ENCODE results near the gene DSN1. TPM values are rescaled to one million over a fixed set of nuclear protein-coding genes. Genes with fewer than 3 reads are reported as not detected.

The DSN1 gene
- total and polyA plus RNA-seq, 9 of the 15 experiments (the other 6 are each of a cell fraction or from before 2014, with no cell fraction given): 23.3 to 45.3 (median 31.1) TPM

DNA sequence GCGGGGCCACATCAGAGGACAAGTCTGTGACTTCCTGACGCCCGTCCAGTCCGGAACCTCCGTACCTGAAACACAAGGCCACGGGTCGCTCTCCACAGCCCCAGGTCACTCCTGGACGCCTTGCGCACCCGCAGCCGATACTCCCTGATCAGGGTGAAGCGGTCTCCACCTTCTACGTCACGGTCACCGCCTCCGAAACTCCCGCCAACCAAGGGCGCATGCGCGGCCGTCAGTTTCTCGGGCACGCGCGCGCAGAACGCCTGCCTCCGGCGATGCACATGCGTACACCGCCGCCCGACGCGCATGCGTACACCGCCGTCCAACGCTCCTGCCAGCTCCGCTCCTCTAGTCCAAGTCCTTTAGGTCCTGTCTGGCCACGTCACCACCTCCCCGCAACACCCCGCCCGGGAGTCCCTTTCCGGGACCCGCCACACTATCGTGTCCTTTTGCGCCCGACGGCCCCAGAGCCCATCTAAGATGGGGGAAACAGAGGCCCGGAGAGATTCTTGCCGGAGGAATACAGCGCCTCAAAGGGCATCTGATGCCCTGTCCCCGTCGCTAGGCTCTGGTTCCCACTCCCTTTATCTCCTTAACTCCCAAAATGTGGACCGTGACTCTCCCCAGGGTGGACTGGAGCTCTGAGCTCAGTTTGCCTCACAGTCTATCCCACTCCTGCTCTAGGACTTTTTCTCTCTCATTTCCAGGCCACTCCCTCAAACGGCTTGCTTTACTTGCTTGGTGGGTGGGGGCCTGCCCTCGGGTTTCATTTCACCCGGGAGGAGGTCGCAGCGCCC, at the start of gene DSN1 (continued):
- TF ChIP-seq, protein P1, sequence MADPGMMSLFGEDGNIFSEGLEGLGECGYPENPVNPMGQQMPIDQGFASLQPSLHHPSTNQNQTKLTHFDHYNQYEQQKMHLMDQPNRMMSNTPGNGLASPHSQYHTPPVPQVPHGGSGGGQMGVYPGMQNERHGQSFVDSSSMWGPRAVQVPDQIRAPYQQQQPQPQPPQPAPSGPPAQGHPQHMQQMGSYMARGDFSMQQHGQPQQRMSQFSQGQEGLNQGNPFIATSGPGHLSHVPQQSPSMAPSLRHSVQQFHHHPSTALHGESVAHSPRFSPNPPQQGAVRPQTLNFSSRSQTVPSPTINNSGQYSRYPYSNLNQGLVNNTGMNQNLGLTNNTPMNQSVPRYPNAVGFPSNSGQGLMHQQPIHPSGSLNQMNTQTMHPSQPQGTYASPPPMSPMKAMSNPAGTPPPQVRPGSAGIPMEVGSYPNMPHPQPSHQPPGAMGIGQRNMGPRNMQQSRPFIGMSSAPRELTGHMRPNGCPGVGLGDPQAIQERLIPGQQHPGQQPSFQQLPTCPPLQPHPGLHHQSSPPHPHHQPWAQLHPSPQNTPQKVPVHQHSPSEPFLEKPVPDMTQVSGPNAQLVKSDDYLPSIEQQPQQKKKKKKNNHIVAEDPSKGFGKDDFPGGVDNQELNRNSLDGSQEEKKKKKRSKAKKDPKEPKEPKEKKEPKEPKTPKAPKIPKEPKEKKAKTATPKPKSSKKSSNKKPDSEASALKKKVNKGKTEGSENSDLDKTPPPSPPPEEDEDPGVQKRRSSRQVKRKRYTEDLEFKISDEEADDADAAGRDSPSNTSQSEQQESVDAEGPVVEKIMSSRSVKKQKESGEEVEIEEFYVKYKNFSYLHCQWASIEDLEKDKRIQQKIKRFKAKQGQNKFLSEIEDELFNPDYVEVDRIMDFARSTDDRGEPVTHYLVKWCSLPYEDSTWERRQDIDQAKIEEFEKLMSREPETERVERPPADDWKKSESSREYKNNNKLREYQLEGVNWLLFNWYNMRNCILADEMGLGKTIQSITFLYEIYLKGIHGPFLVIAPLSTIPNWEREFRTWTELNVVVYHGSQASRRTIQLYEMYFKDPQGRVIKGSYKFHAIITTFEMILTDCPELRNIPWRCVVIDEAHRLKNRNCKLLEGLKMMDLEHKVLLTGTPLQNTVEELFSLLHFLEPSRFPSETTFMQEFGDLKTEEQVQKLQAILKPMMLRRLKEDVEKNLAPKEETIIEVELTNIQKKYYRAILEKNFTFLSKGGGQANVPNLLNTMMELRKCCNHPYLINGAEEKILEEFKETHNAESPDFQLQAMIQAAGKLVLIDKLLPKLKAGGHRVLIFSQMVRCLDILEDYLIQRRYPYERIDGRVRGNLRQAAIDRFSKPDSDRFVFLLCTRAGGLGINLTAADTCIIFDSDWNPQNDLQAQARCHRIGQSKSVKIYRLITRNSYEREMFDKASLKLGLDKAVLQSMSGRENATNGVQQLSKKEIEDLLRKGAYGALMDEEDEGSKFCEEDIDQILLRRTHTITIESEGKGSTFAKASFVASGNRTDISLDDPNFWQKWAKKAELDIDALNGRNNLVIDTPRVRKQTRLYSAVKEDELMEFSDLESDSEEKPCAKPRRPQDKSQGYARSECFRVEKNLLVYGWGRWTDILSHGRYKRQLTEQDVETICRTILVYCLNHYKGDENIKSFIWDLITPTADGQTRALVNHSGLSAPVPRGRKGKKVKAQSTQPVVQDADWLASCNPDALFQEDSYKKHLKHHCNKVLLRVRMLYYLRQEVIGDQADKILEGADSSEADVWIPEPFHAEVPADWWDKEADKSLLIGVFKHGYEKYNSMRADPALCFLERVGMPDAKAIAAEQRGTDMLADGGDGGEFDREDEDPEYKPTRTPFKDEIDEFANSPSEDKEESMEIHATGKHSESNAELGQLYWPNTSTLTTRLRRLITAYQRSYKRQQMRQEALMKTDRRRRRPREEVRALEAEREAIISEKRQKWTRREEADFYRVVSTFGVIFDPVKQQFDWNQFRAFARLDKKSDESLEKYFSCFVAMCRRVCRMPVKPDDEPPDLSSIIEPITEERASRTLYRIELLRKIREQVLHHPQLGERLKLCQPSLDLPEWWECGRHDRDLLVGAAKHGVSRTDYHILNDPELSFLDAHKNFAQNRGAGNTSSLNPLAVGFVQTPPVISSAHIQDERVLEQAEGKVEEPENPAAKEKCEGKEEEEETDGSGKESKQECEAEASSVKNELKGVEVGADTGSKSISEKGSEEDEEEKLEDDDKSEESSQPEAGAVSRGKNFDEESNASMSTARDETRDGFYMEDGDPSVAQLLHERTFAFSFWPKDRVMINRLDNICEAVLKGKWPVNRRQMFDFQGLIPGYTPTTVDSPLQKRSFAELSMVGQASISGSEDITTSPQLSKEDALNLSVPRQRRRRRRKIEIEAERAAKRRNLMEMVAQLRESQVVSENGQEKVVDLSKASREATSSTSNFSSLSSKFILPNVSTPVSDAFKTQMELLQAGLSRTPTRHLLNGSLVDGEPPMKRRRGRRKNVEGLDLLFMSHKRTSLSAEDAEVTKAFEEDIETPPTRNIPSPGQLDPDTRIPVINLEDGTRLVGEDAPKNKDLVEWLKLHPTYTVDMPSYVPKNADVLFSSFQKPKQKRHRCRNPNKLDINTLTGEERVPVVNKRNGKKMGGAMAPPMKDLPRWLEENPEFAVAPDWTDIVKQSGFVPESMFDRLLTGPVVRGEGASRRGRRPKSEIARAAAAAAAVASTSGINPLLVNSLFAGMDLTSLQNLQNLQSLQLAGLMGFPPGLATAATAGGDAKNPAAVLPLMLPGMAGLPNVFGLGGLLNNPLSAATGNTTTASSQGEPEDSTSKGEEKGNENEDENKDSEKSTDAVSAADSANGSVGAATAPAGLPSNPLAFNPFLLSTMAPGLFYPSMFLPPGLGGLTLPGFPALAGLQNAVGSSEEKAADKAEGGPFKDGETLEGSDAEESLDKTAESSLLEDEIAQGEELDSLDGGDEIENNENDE (IDR thresholded peaks at IDR 0.05; ENCODE audit: low read depth, low read length): no peak
- TF ChIP-seq, protein P2, sequence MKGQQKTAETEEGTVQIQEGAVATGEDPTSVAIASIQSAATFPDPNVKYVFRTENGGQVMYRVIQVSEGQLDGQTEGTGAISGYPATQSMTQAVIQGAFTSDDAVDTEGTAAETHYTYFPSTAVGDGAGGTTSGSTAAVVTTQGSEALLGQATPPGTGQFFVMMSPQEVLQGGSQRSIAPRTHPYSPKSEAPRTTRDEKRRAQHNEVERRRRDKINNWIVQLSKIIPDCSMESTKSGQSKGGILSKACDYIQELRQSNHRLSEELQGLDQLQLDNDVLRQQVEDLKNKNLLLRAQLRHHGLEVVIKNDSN (CRISPR knock-in tag; IDR thresholded peaks at IDR 0.05): peak; percentile 64
- no peak for TF ChIP-seq XRCC5 (IDR thresholded peaks at IDR 0.05; ENCODE audit: low read depth, low read length)
- TF ChIP-seq, protein P3, sequence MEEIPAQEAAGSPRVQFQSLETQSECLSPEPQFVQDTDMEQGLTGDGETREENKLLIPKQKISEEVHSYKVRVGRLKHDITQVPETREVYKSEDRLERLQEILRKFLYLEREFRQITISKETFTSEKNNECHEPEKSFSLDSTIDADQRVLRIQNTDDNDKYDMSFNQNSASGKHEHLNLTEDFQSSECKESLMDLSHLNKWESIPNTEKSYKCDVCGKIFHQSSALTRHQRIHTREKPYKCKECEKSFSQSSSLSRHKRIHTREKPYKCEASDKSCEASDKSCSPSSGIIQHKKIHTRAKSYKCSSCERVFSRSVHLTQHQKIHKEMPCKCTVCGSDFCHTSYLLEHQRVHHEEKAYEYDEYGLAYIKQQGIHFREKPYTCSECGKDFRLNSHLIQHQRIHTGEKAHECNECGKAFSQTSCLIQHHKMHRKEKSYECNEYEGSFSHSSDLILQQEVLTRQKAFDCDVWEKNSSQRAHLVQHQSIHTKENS (CRISPR knock-in tag; IDR thresholded peaks at IDR 0.05): no peak
- TF ChIP-seq FOXK2 (conservative IDR thresholded peaks at IDR 0.05 in 1 of 2, IDR thresholded peaks at IDR 0.05 in 1 of 2; ENCODE audit: low read depth in 2 of 2): peak; percentile 40 to 59; a peak in 1 of 4 replicates
- no peak for TF ChIP-seq CAMTA2 (CRISPR knock-in tag; conservative IDR thresholded peaks at IDR 0.05)
- no peak for TF ChIP-seq HDAC8 (tag; IDR thresholded peaks at IDR 0.05)
- TF ChIP-seq NFIX (CRISPR knock-in tag; IDR thresholded peaks at IDR 0.05; ENCODE audit: low read depth): no peak; the same call in 1 of the 2 replicates
- TF ChIP-seq RBFOX2 (IDR thresholded peaks at IDR 0.05; ENCODE audit: low read depth, low read length): peak; percentile 94
- TF ChIP-seq ZNF143 (CRISPR knock-in tag; IDR thresholded peaks at IDR 0.05): no peak
- no peak for TF ChIP-seq SRSF9 (IDR thresholded peaks at IDR 0.05; ENCODE audit: borderline replicate concordance, low read depth, low read length)
- peak; percentile 39 for TF ChIP-seq KDM5B (IDR thresholded peaks at IDR 0.05; ENCODE audit: insufficient replicate concordance, low read depth, low read length)

Measured in K562 (cell line).